ENCODE results near the gene TRIM33. TPM values are rescaled to one million over a fixed set of nuclear protein-coding genes. Genes with fewer than 3 reads are reported as not detected.

Gene TRIM33
- total and polyA plus RNA-seq, 10 of the 15 experiments (the other 5 are each of a cell fraction or from before 2014, with no cell fraction given) = 9.0 to 40.3 (median 22.0) TPM

GRCh38 chr1:114453361-114453784, 57.6 kb downstream of the TRIM33 start (continued):
- TF ChIP-seq ZNF687 (IDR thresholded peaks at IDR 0.05) (no peak), RB1 (IDR thresholded peaks at IDR 0.05; ENCODE audit: borderline replicate concordance) (no peak), YY1 (IDR thresholded peaks at IDR 0.05; ENCODE audit: low read depth, low read length) (no peak), CREM (IDR thresholded peaks at IDR 0.05; ENCODE audit: low read depth) (no peak)

GRCh38 chr1:114448370-114449036, 62.5 kb downstream of the TRIM33 start:
- 93% methylated on average over 3 of the region's 3 CpGs for WGBS (ENCODE audit: insufficient coverage, insufficient replicate concordance, low lambda C conversion rate, missing lambda C conversion rate)
- Histone ChIP-seq H4K20me1 (ENCODE audit: control insufficient read depth, insufficient read depth) (no peaks in the 10 kb centered on the region), H3K36me3 (ENCODE audit: control insufficient read depth in 2 of 2, insufficient read depth in 2 of 2, low read length in 1 of 2) (peaks cover 0 to 5% of the 10 kb centered on the region in 2 experiments; a peak in 3 of 4 replicates), H2AFZ (ENCODE audit: control insufficient read depth, low read depth, low read length) (no peak overlapping the region), H3K4me2 (ENCODE audit: control insufficient read depth, insufficient read depth) (no peak overlapping the region), H3K27me3 (replicated peaks in 1 of 2; ENCODE audit: control insufficient read depth in 2 of 2, insufficient read depth in 2 of 2, low read length in 1 of 2) (no peaks in the 10 kb centered on the region), H3K4me3 (no peak overlapping the region), H3K27ac (ENCODE audit: control insufficient read depth, insufficient read depth) (no peak overlapping the region), H3K9me3 (replicated peaks; ENCODE audit: control insufficient read depth, insufficient read depth, low read length) (no peaks in the 10 kb centered on the region), H3K4me1 (ENCODE audit: control insufficient read depth, insufficient read depth, low read length) (no peaks in the 10 kb centered on the region), H3K79me2 (ENCODE audit: control insufficient read depth, insufficient read depth, low read length) (no peaks in the 10 kb centered on the region), H3K9ac (ENCODE audit: control insufficient read depth, insufficient read depth, low read length) (no peak overlapping the region)
- ChIA-PET SMC1A (ENCODE audit: uncharacterized antibody, unreplicated experiment) (interaction anchor here (0.7 to 1.0 kb wide), 3 partner anchors 12 to 589 kb away, joined by 3 read pairs; no protein-coding TSS in a partner anchor), RAD21 (ENCODE audit: unreplicated experiment) (interaction anchor here (0.9 kb wide), 1 partner anchor 63 kb away, joined by 3 read pairs; no protein-coding TSS in a partner anchor), CTCF (interaction anchor here (1.0 kb wide), 1 partner anchor 14 kb away, joined by 4 read pairs; no protein-coding TSS in a partner anchor), POLR2A (no interaction called here)
- no TSS peak for BruUV-seq (replicated peaks)
- in situ Hi-C loops (cut with MboI) = no loop called here
- DNase-seq (ENCODE audit: low read depth, low spot score) = no peak
- intact Hi-C loops (cut with micrococcal nuclease; ENCODE audit: unreplicated experiment) = no loop called here
- peak; percentile 38 for FAIRE-seq
- TF ChIP-seq HDGF (IDR thresholded peaks at IDR 0.05) = no peak
- no peak for TF ChIP-seq MEF2A (IDR thresholded peaks at IDR 0.05; ENCODE audit: insufficient read depth, low read depth, low read length)
- no peak for TF ChIP-seq ZBTB4 (CRISPR knock-in tag; IDR thresholded peaks at IDR 0.05)
- no peak for TF ChIP-seq REST (IDR thresholded peaks at IDR 0.05; ENCODE audit: low read depth, low read length)
- no peak for TF ChIP-seq POLR2AphosphoS2 (IDR thresholded peaks at IDR 0.05; ENCODE audit: low read depth, low read length)
- no peak for TF ChIP-seq RUNX3 (IDR thresholded peaks at IDR 0.05; ENCODE audit: low read length)
- TF ChIP-seq NBN (IDR thresholded peaks at IDR 0.05) = no peak
- no peak for TF ChIP-seq SMC3 (IDR thresholded peaks at IDR 0.05; ENCODE audit: borderline replicate concordance, low read length)
- ATAC-seq = no peak
